Measurements from ENCODE around the gene CDK5RAP3. TPM values are rescaled to one million over a fixed set of nuclear protein-coding genes. Genes with fewer than 3 reads are reported as not detected.

The CDK5RAP3 gene
- total and polyA plus RNA-seq, 2 of the 13 experiments (the other 11 are each of a cell fraction or from before 2014, with no cell fraction given) = 128 to 154 TPM

DNA sequence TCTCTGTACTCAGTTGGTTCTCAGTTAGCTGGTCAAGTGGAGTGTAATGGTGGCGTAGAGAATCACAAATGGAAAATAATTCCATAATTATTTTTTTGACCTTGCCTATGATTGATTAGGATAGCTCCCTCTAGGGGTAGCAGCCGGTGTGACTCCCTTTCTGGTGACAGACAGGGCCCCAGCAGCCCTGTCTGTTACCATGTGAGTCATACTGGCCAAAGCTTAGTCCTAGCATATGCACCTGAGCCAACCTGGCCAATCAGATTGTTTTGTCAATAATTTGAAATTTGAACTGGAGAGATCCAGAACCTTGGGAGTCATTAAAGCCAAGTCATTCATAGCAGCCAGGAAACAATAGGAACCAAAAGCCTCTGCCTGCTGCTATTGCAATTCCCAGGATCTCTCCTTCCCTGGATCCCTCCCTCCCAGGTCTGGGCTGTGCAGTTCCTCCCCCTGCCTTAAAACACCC is 23.9 kb upstream of the CDK5RAP3 start (continued):
- TF ChIP-seq, protein P1, sequence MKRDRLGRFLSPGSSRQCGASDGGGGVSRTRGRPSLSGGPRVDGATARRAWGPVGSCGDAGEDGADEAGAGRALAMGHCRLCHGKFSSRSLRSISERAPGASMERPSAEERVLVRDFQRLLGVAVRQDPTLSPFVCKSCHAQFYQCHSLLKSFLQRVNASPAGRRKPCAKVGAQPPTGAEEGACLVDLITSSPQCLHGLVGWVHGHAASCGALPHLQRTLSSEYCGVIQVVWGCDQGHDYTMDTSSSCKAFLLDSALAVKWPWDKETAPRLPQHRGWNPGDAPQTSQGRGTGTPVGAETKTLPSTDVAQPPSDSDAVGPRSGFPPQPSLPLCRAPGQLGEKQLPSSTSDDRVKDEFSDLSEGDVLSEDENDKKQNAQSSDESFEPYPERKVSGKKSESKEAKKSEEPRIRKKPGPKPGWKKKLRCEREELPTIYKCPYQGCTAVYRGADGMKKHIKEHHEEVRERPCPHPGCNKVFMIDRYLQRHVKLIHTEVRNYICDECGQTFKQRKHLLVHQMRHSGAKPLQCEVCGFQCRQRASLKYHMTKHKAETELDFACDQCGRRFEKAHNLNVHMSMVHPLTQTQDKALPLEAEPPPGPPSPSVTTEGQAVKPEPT (CRISPR knock-in tag; IDR thresholded peaks at IDR 0.05; ENCODE audit: low read depth) = no peak
- TF ChIP-seq, protein P2, sequence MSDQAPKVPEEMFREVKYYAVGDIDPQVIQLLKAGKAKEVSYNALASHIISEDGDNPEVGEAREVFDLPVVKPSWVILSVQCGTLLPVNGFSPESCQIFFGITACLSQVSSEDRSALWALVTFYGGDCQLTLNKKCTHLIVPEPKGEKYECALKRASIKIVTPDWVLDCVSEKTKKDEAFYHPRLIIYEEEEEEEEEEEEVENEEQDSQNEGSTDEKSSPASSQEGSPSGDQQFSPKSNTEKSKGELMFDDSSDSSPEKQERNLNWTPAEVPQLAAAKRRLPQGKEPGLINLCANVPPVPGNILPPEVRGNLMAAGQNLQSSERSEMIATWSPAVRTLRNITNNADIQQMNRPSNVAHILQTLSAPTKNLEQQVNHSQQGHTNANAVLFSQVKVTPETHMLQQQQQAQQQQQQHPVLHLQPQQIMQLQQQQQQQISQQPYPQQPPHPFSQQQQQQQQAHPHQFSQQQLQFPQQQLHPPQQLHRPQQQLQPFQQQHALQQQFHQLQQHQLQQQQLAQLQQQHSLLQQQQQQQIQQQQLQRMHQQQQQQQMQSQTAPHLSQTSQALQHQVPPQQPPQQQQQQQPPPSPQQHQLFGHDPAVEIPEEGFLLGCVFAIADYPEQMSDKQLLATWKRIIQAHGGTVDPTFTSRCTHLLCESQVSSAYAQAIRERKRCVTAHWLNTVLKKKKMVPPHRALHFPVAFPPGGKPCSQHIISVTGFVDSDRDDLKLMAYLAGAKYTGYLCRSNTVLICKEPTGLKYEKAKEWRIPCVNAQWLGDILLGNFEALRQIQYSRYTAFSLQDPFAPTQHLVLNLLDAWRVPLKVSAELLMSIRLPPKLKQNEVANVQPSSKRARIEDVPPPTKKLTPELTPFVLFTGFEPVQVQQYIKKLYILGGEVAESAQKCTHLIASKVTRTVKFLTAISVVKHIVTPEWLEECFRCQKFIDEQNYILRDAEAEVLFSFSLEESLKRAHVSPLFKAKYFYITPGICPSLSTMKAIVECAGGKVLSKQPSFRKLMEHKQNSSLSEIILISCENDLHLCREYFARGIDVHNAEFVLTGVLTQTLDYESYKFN (CRISPR knock-in tag; conservative IDR thresholded peaks at IDR 0.05) = no peak; the same call in 1 of the 2 replicates
- TF ChIP-seq, protein P3, sequence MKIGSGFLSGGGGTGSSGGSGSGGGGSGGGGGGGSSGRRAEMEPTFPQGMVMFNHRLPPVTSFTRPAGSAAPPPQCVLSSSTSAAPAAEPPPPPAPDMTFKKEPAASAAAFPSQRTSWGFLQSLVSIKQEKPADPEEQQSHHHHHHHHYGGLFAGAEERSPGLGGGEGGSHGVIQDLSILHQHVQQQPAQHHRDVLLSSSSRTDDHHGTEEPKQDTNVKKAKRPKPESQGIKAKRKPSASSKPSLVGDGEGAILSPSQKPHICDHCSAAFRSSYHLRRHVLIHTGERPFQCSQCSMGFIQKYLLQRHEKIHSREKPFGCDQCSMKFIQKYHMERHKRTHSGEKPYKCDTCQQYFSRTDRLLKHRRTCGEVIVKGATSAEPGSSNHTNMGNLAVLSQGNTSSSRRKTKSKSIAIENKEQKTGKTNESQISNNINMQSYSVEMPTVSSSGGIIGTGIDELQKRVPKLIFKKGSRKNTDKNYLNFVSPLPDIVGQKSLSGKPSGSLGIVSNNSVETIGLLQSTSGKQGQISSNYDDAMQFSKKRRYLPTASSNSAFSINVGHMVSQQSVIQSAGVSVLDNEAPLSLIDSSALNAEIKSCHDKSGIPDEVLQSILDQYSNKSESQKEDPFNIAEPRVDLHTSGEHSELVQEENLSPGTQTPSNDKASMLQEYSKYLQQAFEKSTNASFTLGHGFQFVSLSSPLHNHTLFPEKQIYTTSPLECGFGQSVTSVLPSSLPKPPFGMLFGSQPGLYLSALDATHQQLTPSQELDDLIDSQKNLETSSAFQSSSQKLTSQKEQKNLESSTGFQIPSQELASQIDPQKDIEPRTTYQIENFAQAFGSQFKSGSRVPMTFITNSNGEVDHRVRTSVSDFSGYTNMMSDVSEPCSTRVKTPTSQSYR (CRISPR knock-in tag; IDR thresholded peaks at IDR 0.05; ENCODE audit: borderline replicate concordance) = no peak
- no peak for TF ChIP-seq NR2C2 (CRISPR knock-in tag; IDR thresholded peaks at IDR 0.05; ENCODE audit: borderline replicate concordance)
- no peak for TF ChIP-seq FOXC1 (CRISPR knock-in tag; IDR thresholded peaks at IDR 0.05; ENCODE audit: borderline replicate concordance)
- TF ChIP-seq MXI1 (IDR thresholded peaks at IDR 0.05; ENCODE audit: borderline replicate concordance, low read depth, low read length) = peak; percentile 74; the same call in 1 of the 3 replicates
- TF ChIP-seq, protein P4, sequence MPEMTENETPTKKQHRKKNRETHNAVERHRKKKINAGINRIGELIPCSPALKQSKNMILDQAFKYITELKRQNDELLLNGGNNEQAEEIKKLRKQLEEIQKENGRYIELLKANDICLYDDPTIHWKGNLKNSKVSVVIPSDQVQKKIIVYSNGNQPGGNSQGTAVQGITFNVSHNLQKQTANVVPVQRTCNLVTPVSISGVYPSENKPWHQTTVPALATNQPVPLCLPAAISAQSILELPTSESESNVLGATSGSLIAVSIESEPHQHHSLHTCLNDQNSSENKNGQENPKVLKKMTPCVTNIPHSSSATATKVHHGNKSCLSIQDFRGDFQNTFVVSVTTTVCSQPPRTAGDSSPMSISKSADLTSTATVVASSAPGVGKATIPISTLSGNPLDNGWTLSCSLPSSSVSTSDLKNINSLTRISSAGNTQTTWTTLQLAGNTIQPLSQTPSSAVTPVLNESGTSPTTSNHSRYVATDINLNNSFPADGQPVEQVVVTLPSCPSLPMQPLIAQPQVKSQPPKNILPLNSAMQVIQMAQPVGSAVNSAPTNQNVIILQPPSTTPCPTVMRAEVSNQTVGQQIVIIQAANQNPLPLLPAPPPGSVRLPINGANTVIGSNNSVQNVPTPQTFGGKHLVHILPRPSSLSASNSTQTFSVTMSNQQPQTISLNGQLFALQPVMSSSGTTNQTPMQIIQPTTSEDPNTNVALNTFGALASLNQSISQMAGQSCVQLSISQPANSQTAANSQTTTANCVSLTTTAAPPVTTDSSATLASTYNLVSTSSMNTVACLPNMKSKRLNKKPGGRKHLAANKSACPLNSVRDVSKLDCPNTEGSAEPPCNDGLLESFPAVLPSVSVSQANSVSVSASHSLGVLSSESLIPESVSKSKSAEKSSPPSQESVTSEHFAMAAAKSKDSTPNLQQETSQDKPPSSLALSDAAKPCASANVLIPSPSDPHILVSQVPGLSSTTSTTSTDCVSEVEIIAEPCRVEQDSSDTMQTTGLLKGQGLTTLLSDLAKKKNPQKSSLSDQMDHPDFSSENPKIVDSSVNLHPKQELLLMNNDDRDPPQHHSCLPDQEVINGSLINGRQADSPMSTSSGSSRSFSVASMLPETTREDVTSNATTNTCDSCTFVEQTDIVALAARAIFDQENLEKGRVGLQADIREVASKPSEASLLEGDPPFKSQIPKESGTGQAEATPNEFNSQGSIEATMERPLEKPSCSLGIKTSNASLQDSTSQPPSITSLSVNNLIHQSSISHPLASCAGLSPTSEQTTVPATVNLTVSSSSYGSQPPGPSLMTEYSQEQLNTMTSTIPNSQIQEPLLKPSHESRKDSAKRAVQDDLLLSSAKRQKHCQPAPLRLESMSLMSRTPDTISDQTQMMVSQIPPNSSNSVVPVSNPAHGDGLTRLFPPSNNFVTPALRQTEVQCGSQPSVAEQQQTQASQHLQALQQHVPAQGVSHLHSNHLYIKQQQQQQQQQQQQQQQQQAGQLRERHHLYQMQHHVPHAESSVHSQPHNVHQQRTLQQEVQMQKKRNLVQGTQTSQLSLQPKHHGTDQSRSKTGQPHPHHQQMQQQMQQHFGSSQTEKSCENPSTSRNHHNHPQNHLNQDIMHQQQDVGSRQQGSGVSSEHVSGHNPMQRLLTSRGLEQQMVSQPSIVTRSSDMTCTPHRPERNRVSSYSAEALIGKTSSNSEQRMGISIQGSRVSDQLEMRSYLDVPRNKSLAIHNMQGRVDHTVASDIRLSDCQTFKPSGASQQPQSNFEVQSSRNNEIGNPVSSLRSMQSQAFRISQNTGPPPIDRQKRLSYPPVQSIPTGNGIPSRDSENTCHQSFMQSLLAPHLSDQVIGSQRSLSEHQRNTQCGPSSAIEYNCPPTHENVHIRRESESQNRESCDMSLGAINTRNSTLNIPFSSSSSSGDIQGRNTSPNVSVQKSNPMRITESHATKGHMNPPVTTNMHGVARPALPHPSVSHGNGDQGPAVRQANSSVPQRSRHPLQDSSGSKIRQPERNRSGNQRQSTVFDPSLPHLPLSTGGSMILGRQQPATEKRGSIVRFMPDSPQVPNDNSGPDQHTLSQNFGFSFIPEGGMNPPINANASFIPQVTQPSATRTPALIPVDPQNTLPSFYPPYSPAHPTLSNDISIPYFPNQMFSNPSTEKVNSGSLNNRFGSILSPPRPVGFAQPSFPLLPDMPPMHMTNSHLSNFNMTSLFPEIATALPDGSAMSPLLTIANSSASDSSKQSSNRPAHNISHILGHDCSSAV (CRISPR knock-in tag; IDR thresholded peaks at IDR 0.05; ENCODE audit: borderline replicate concordance) = no peak
- no peak for TF ChIP-seq TBP (CRISPR knock-in tag; IDR thresholded peaks at IDR 0.05)
- TF ChIP-seq PRPF4 (IDR thresholded peaks at IDR 0.05; ENCODE audit: low read depth, low read length, poor library complexity, severe bottlenecking) = no peak
- TF ChIP-seq SYNCRIP (IDR thresholded peaks at IDR 0.05; ENCODE audit: insufficient read depth, low read depth, low read length) = no peak
